GM06990 (cell line): ENCODE results near the gene ADAMTSL1.

Source experiments
- DNase-seq: peaks from one replicate; pipeline ENCODE4 v3.0.0-alpha.2; 2011; ENCODE audit not compliant: insufficient read length; ENCODE audit errors: extremely low read depth
- H3K27me3 ChIP-seq: replicated peaks from 2 replicates; pipeline ENCODE4 v1.6.0; 2011; ENCODE audit warnings: low read length; ENCODE audit not compliant: control insufficient read depth, insufficient read depth
- H3K36me3 ChIP-seq: 2 replicates; pipeline ENCODE4 v1.5.1; 2011; ENCODE audit warnings: low read length; ENCODE audit not compliant: control insufficient read depth, insufficient read depth
- H3K4me3 ChIP-seq: replicated peaks from 2 replicates; pipeline ENCODE4 v1.5.1; 2011; ENCODE audit warnings: low read depth, mild to moderate bottlenecking, control low read depth, low read length
- TF ChIP-seq, protein P1 (sequence below): IDR thresholded peaks from 2 replicates; pipeline ENCODE4 v1.5.1; 2011; ENCODE audit warnings: low read length, control low read depth, mild to moderate bottlenecking, inconsistent platforms; ENCODE audit not compliant: insufficient read depth, poor library complexity, severe bottlenecking

ADAMTSL1 gene

GRCh38 chr9:18896004-18896403 is 422.1 kb downstream of the ADAMTSL1 start:
- H3K36me3 ChIP-seq, result no peaks in the 10 kb centered on the region
- no peak for DNase-seq
- H3K27me3 ChIP-seq, result no peaks in the 10 kb centered on the region
- TF ChIP-seq, protein P1, sequence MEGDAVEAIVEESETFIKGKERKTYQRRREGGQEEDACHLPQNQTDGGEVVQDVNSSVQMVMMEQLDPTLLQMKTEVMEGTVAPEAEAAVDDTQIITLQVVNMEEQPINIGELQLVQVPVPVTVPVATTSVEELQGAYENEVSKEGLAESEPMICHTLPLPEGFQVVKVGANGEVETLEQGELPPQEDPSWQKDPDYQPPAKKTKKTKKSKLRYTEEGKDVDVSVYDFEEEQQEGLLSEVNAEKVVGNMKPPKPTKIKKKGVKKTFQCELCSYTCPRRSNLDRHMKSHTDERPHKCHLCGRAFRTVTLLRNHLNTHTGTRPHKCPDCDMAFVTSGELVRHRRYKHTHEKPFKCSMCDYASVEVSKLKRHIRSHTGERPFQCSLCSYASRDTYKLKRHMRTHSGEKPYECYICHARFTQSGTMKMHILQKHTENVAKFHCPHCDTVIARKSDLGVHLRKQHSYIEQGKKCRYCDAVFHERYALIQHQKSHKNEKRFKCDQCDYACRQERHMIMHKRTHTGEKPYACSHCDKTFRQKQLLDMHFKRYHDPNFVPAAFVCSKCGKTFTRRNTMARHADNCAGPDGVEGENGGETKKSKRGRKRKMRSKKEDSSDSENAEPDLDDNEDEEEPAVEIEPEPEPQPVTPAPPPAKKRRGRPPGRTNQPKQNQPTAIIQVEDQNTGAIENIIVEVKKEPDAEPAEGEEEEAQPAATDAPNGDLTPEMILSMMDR, result no peak
- no peak overlapping the region for H3K4me3 ChIP-seq

GRCh38 chr9:18896531-18897179 is 422.7 kb downstream of the ADAMTSL1 start:
- DNase-seq, result no peak
- no peaks in the 10 kb centered on the region for H3K36me3 ChIP-seq
- no peak overlapping the region for H3K4me3 ChIP-seq
- no peaks in the 10 kb centered on the region for H3K27me3 ChIP-seq
- TF ChIP-seq, protein P1, result no peak

GRCh38 chr9:18903450-18903849 is 429.5 kb downstream of the ADAMTSL1 start:
- Histone ChIP-seq H3K36me3 (no peaks in the 10 kb centered on the region), H3K4me3 (no peak overlapping the region), H3K27me3 (no peaks in the 10 kb centered on the region)
- no peak for DNase-seq
- TF ChIP-seq, protein P1, result no peak

DNA sequence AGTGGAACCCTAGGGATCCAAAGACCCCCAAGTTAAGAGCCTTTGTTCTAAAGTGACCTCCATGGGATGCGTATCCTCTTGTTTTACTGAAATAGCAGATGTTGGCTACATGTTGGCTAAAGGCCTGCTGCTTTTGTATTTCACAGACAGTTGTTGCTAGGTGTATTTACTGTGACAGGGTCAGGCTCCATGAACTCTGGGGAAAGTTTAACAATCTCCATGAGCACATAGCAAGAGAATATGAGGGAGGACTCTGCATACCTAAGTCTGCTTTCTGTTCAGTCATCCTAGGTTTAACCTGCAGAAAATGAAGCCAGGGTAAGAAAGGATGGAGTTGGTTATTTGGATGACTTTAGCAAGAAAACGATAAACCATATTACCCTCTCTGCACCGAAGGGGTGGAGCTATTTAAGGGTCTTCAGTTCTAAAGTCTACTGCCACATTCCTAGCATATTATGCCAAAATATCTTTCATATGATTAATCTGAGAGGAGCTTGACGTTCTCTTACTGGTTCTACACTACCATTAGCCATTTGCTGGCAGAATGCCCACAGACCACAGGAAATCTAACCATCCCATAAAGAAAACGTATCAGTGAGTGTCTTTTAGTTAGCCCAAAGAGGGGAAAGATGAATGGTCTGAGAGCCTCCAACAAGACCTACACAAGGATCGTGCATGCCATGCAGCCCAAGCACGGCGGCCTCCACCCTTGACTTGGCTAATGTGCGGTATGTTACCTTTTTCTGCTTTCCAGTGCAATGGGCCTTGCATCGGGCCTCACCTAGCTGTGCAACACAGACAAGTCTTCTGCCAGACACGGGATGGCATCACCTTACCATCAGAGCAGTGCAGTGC is 431.3 kb downstream of the ADAMTSL1 start:
- TF ChIP-seq, protein P1, result no peak
- DNase-seq, result no peak
- no peaks in the 10 kb centered on the region for H3K36me3 ChIP-seq
- no peak overlapping the region for H3K4me3 ChIP-seq
- peaks cover 4% of the 10 kb centered on the region for H3K27me3 ChIP-seq

DNA sequence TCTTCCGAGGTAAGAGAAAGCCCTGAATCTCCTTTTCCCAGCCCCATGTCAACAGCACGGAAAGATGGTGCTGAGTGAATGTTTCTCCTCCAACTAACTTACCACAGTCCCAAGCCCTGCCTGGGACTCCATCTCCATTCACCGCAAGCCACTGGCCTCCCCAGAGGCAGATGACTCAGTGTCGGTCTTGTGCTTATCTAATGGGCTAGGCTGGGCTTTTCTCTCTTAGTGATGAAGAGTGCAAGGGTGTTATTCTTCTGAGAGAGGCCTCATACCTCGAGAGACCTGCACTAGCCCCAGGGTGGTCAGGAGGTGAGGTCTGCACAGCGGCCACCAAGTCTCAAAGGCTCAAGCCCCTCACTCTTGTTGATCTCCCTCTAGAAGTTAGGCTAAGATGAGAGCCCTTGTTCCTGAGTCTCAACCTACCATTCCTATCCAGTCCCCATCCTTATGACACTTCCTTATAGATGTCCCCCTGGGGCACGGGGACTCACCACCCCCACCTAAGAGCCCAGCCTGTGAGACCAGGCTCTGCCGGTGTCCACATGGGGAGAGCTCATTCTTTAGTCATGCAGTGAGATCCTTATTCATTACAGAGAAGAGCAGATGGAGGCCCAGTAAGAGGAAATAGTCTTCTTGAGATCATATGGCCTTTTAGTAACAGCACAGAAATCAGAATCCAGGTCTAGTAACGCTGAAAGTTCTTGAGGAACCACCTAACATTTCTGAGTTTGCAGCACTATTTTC is 432.1 kb downstream of the ADAMTSL1 start:
- no peak for DNase-seq
- TF ChIP-seq, protein P1, result no peak
- no peak overlapping the region for H3K4me3 ChIP-seq
- H3K27me3 ChIP-seq, result peaks cover 4% of the 10 kb centered on the region
- H3K36me3 ChIP-seq, result no peaks in the 10 kb centered on the region
